Liver (tissue), 9 donors: ENCODE measurements around the gene ALDOA. TPM values are rescaled to one million over a fixed set of nuclear protein-coding genes. Genes with fewer than 3 reads are reported as not detected.

ENCODE experiments used
- DNase-seq: peaks from one replicate; pipeline ENCODE4 v3.0.0-alpha.2; 2017; ENCODE audit warnings: low spot score
- H3K27ac ChIP-seq, 2 donors: one replicate each; pipeline ENCODE4 v1.7.0; 2013; ENCODE audit warnings: inconsistent platforms in 2 of 2, low read length in 2 of 2, control low read depth in 1 of 2, low read depth in 1 of 2, mild to moderate bottlenecking in 1 of 2
- H3K27me3 ChIP-seq, 4 donors: one replicate each; pipeline versions ENCODE4 v1.6.1 to v1.7.0; 2013; ENCODE audit warnings: low read length in 3 of 4, inconsistent platforms in 1 of 4, mild to moderate bottlenecking in 1 of 4, moderate library complexity in 1 of 4; ENCODE audit not compliant: control insufficient read depth in 4 of 4, insufficient read depth in 4 of 4
- H3K36me3 ChIP-seq, 4 donors: one replicate each; pipeline versions ENCODE4 v1.6.1 to v1.7.0; 2013; ENCODE audit warnings: low read length in 3 of 4, mild to moderate bottlenecking in 3 of 4, low read depth in 1 of 4, moderate library complexity in 1 of 4; ENCODE audit not compliant: control insufficient read depth in 4 of 4, insufficient read depth in 3 of 4
- H3K4me1 ChIP-seq, 4 donors: one replicate each; pipeline versions ENCODE4 v1.6.1 to v1.7.0; 2013; ENCODE audit warnings: low read length in 3 of 4, mild to moderate bottlenecking in 3 of 4, moderate library complexity in 1 of 4; ENCODE audit not compliant: control insufficient read depth in 4 of 4, insufficient read depth in 4 of 4
- H3K4me3 ChIP-seq, 3 donors: one replicate each; pipeline versions ENCODE4 v1.6.1 to v1.7.0; 2013; ENCODE audit warnings: low read length in 3 of 3, control low read depth in 1 of 3, low read depth in 1 of 3, mild to moderate bottlenecking in 1 of 3
- H3K9ac ChIP-seq, 2 donors: one replicate each; pipeline ENCODE4 v1.7.0; 2013; ENCODE audit warnings: low read length in 2 of 2, mild to moderate bottlenecking in 2 of 2, moderate library complexity in 2 of 2, control low read depth in 1 of 2, low read depth in 1 of 2
- H3K9me3 ChIP-seq, 4 donors: one replicate each; pipeline versions ENCODE4 v1.6.1 to v1.7.0; 2013; ENCODE audit warnings: low read length in 3 of 4; ENCODE audit not compliant: control insufficient read depth in 4 of 4
- EGR1 ChIP-seq, 2 donors: IDR thresholded peaks; 2 replicates each; pipeline ENCODE4 v1.6.1; 2016 to 2018; ENCODE audit warnings: antibody characterized with exemption in 2 of 2, low read depth in 2 of 2
- FOXA1 ChIP-seq: IDR thresholded peaks from 2 replicates; pipeline ENCODE4 v1.6.1; 2016; ENCODE audit warnings: antibody characterized with exemption
- GABPA ChIP-seq, 2 donors: IDR thresholded peaks in 1 of 2; conservative IDR thresholded peaks in 1 of 2; 2 replicates each; pipeline ENCODE4 v1.6.1; 2016; ENCODE audit warnings: antibody characterized with exemption in 2 of 2, mild to moderate bottlenecking in 1 of 2, moderate library complexity in 1 of 2
- HNF4A ChIP-seq, 2 donors: conservative IDR thresholded peaks; 2 replicates each; pipeline ENCODE4 v1.6.1; 2016; ENCODE audit warnings: antibody characterized with exemption in 2 of 2, mild to moderate bottlenecking in 2 of 2
- HNF4G ChIP-seq: IDR thresholded peaks from 2 replicates; pipeline ENCODE4 v1.6.1; 2016; ENCODE audit warnings: antibody characterized with exemption
- NR2F2 ChIP-seq: IDR thresholded peaks from 2 replicates; pipeline ENCODE4 v1.6.1; 2016; ENCODE audit warnings: antibody characterized with exemption
- RAD21 ChIP-seq, 2 donors: IDR thresholded peaks; 2 replicates each; pipeline ENCODE4 v1.6.1; 2016; ENCODE audit warnings: antibody characterized with exemption in 2 of 2, mild to moderate bottlenecking in 2 of 2
- SP1 ChIP-seq: IDR thresholded peaks from 2 replicates; pipeline ENCODE4 v1.6.1; 2018; ENCODE audit warnings: antibody characterized with exemption, mild to moderate bottlenecking
- TAF1 ChIP-seq: conservative IDR thresholded peaks from 2 replicates; pipeline ENCODE4 v1.6.1; 2016; ENCODE audit warnings: antibody characterized with exemption, mild to moderate bottlenecking
- WGBS: extraction: QIAGEN DNeasy Blood & Tissue Kit; methylation state at CpG from one replicate; pipeline ENCODE4 v1.1.7; 2013; 5-methylcytosine and 5-hydroxymethylcytosine counted together
- polyA plus RNA-seq, 2 donors: library from polyadenylated mRNA; stranded (reverse) in 1 of 2; unstranded in 1 of 2; fragments of 200-250 nt in 1 of 2; fragments of >200 nt in 1 of 2; fragmentation: Nextera tagmentation in 1 of 2; extraction: Ambion mirVana in 1 of 2; gene quantifications; one replicate each; pipeline versions ENCODE4 v1.2.1 to v1.2.3, GENCODE V29; 2013 to 2015
- total RNA-seq, 2 donors: library from RNA; depleted of rRNA; stranded (reverse); fragments of >200 nt; gene quantifications; one replicate each; pipeline ENCODE4 v1.2.3, GENCODE V29; 2014
- TF ChIP-seq, protein P1 (sequence below): IDR thresholded peaks from 2 replicates; pipeline ENCODE4 v1.6.1; 2016; ENCODE audit warnings: antibody characterized with exemption, mild to moderate bottlenecking
- TF ChIP-seq, protein P2 (sequence below): fragments of 150-350 bp; IDR thresholded peaks from 2 replicates; pipeline ENCODE4 v1.5.1; 2017; ENCODE audit warnings: improper control_type of control experiment, low read depth, low read length; ENCODE audit not compliant: missing input control
- TF ChIP-seq, protein P3 (sequence below): IDR thresholded peaks from 2 replicates; pipeline ENCODE4 v1.6.1; 2016; ENCODE audit warnings: antibody characterized with exemption
- TF ChIP-seq, protein P4 (sequence below): IDR thresholded peaks from 2 replicates; pipeline ENCODE4 v1.6.1; 2016; ENCODE audit warnings: antibody characterized with exemption
- donor health status: healthy.
- donor health status: healthy.
- donor health status: healthy.
- donor health status: healthy.
- donor health status: healthy.

The ALDOA gene
- total and polyA plus RNA-seq, 4 donors, result 96.8 to 251 (median 121) TPM

DNA sequence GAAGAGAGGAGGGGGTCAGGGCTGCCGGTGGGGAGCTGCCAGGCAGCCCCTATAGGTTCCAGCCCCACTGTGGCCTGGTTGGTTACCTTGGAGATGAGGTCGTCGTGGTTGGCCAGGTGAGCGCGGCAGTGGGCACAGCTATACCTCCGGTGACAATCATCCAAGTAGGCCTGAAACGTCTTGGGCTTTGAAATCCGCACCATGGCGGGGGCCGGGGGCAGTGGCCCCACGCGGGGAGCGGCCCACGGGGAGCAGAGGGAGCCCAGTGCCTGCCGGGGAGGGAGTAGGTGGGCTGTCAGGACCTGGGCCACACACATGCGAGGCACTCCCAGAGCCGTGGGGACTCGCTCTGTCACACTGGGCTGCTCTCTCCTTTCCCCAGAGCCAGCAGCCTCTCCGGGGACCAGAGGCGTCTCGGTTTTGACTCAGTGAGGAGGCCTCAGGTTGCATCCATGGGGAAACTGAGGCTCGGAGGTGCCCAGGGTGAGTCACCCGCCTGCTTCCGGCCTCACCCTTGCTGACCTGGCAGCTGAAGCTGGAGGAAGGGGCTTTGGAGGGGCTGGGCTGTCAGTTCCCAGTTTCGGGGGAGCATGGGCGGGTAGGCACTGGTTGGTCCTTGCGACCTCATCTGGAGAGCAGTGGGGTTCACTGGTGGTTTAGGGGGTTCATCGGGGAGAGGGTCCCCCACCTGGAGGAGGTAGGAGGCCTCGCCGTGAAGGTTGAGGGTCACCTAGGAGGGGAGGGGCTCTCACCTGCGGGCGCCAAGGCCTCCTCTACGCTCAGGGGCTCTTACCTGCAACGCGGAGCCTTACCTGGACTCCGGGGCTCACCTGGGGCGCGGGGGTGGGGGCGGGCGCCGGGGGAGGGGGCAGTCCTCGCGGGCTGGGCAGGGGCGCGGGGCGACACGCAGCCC lies 29.9 kb downstream of the ALDOA start:
- Histone ChIP-seq H3K27me3 (no peaks in the 10 kb centered on the region), H3K36me3 (peaks cover 0 to 6% (median under 1%) of the 10 kb centered on the region in 4 donors), H3K9me3 (peaks cover 0 to 13% (median 2%) of the 10 kb centered on the region in 4 donors), H3K9ac (peak overlapping the region; percentile 61 to 79), H3K4me1 (peaks cover 12 to 38% (median 24%) of the 10 kb centered on the region in 4 donors), H3K27ac (peak overlapping the region; percentile 69 to 86), H3K4me3 (peak overlapping the region; percentile 66 to 86 (median 80))
- 29% methylated on average over 47 of the region's 47 CpGs for WGBS
- peak; percentile 54 for DNase-seq
- TF ChIP-seq GABPA (IDR thresholded peaks at IDR 0.05 in 1 of 2, conservative IDR thresholded peaks at IDR 0.05 in 1 of 2) (no peak), TAF1 (no peak), SP1 (no peak)
- TF ChIP-seq, protein P1, sequence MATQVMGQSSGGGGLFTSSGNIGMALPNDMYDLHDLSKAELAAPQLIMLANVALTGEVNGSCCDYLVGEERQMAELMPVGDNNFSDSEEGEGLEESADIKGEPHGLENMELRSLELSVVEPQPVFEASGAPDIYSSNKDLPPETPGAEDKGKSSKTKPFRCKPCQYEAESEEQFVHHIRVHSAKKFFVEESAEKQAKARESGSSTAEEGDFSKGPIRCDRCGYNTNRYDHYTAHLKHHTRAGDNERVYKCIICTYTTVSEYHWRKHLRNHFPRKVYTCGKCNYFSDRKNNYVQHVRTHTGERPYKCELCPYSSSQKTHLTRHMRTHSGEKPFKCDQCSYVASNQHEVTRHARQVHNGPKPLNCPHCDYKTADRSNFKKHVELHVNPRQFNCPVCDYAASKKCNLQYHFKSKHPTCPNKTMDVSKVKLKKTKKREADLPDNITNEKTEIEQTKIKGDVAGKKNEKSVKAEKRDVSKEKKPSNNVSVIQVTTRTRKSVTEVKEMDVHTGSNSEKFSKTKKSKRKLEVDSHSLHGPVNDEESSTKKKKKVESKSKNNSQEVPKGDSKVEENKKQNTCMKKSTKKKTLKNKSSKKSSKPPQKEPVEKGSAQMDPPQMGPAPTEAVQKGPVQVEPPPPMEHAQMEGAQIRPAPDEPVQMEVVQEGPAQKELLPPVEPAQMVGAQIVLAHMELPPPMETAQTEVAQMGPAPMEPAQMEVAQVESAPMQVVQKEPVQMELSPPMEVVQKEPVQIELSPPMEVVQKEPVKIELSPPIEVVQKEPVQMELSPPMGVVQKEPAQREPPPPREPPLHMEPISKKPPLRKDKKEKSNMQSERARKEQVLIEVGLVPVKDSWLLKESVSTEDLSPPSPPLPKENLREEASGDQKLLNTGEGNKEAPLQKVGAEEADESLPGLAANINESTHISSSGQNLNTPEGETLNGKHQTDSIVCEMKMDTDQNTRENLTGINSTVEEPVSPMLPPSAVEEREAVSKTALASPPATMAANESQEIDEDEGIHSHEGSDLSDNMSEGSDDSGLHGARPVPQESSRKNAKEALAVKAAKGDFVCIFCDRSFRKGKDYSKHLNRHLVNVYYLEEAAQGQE, result no peak
- TF ChIP-seq, protein P2, sequence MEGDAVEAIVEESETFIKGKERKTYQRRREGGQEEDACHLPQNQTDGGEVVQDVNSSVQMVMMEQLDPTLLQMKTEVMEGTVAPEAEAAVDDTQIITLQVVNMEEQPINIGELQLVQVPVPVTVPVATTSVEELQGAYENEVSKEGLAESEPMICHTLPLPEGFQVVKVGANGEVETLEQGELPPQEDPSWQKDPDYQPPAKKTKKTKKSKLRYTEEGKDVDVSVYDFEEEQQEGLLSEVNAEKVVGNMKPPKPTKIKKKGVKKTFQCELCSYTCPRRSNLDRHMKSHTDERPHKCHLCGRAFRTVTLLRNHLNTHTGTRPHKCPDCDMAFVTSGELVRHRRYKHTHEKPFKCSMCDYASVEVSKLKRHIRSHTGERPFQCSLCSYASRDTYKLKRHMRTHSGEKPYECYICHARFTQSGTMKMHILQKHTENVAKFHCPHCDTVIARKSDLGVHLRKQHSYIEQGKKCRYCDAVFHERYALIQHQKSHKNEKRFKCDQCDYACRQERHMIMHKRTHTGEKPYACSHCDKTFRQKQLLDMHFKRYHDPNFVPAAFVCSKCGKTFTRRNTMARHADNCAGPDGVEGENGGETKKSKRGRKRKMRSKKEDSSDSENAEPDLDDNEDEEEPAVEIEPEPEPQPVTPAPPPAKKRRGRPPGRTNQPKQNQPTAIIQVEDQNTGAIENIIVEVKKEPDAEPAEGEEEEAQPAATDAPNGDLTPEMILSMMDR, result no peak
- TF ChIP-seq, protein P3, sequence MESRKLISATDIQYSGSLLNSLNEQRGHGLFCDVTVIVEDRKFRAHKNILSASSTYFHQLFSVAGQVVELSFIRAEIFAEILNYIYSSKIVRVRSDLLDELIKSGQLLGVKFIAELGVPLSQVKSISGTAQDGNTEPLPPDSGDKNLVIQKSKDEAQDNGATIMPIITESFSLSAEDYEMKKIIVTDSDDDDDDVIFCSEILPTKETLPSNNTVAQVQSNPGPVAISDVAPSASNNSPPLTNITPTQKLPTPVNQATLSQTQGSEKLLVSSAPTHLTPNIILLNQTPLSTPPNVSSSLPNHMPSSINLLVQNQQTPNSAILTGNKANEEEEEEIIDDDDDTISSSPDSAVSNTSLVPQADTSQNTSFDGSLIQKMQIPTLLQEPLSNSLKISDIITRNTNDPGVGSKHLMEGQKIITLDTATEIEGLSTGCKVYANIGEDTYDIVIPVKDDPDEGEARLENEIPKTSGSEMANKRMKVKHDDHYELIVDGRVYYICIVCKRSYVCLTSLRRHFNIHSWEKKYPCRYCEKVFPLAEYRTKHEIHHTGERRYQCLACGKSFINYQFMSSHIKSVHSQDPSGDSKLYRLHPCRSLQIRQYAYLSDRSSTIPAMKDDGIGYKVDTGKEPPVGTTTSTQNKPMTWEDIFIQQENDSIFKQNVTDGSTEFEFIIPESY, result no peak

DNA sequence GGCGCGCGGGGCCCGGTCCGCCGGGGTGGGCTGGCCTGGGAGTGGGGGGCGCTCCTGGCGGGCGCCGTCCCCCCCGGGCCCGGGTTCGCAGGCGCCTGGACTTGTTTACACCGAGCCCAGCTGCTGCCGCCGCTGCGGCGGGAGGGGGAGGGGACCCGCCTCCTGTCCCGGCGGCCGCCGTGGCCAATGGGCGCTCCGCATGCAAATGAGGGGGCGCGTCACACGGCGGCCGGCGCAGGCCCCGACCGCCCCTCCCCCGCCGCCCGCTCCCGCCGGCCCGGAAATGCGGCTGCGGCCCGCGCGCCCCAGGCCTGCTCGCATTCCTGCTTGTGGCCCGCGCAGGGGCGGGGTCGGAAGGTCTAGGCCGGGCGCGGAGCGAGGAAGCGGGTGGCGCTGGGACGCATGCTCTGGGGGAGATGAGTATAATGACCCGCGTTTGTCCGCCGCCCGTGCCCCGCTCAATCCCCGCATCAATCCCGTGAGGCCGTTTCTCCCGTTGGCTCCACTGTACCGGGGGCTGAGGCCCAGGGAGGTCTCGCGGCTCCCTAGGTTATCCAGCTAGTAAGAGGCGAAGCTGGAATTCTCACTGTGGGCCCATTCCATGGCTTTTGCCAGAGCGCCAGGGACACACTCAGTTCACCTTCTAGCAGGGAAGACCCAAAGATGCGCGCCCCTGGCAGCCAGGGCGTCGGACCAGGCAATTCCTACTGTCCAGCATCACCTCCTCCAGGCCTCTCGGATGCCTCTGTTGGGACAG lies 30.7 kb downstream of the ALDOA start, which contains the start of gene YPEL3:
TSS of gene YPEL3 (minus strand) at position 109 of the 757 bp plus-strand sequence. CDS start 731 bp downstream, outside the sequence.
- H3K27me3 ChIP-seq, result no peaks in the 10 kb centered on the region
- H3K4me3 ChIP-seq, result peak within 1 kb of the TSS; percentile 66 to 86 (median 80)
- 10% methylated on average over 77 of the region's 77 CpGs for WGBS
- H3K4me1 ChIP-seq, result peaks cover 8 to 30% (median 18%) of the 10 kb centered on the region in 4 donors
- peak within 1 kb of the TSS; percentile 82 to 86 for H3K27ac ChIP-seq
- peaks cover 0 to 6% (median under 1%) of the 10 kb centered on the region in 4 donors for H3K36me3 ChIP-seq
- H3K9me3 ChIP-seq, result peaks cover 0 to 13% (median 2%) of the 10 kb centered on the region in 4 donors
- peak within 1 kb of the TSS; percentile 61 to 79 for H3K9ac ChIP-seq
- peak; percentile 91 for DNase-seq
- TF ChIP-seq, protein P4, sequence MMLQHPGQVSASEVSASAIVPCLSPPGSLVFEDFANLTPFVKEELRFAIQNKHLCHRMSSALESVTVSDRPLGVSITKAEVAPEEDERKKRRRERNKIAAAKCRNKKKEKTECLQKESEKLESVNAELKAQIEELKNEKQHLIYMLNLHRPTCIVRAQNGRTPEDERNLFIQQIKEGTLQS, result no peak
- no peak for TF ChIP-seq HNF4G
- TF ChIP-seq GABPA (IDR thresholded peaks at IDR 0.05 in 1 of 2, conservative IDR thresholded peaks at IDR 0.05 in 1 of 2), result peak in 1 of 2 donors; percentile 64
- TF ChIP-seq HNF4A (conservative IDR thresholded peaks at IDR 0.05), result no peak
- TF ChIP-seq FOXA1, result no peak
- TF ChIP-seq TAF1, result no peak
- TF ChIP-seq NR2F2, result no peak
- TF ChIP-seq, protein P3, result no peak
- peak in 1 of 2 donors; percentile 36 for TF ChIP-seq RAD21 (IDR thresholded peaks at IDR 0.05)
- no peak for TF ChIP-seq EGR1 (IDR thresholded peaks at IDR 0.05; ENCODE audit: low read depth in 2 of 2)
- TF ChIP-seq, protein P1, result no peak
- peak; percentile 26 for TF ChIP-seq SP1
